HG03064 (cell line): ENCODE measurements around the gene MRGPRX2.
A peak's percentile ranks its signal among the peaks of the same experiment; 100 is the strongest.

Experiments
- ATAC-seq: cut with Tn5 transposase; IDR thresholded peaks from one replicate; pipeline ENCODE4 v1.9.1; 2021; ENCODE audit warnings: low read depth; ENCODE audit not compliant: unreplicated experiment

Gene MRGPRX2

GRCh38 chr11:19076744-19077589 is 16.4 kb upstream of the MRGPRX2 start:
- ATAC-seq: no peak

DNA sequence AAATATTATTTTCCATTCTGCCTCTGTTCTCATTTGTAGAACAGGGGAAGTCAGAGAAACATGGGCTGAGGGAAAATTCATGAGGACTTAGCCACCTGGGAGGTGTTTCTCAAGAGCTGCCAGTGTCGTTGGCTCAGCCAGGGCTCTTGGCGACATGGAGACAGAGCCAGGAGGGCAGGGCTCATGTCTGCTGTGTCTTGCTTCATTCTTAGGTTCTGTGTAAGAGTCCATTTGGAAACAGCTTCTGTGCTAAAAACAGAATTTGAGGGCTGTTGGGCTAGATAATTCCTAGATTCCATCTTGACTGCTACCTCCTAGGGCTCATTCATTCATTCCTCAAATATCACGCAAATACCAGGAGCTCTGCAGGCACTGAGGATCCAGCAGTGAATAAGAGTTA is 15.1 kb upstream of the MRGPRX2 start:
- no peak for ATAC-seq

DNA sequence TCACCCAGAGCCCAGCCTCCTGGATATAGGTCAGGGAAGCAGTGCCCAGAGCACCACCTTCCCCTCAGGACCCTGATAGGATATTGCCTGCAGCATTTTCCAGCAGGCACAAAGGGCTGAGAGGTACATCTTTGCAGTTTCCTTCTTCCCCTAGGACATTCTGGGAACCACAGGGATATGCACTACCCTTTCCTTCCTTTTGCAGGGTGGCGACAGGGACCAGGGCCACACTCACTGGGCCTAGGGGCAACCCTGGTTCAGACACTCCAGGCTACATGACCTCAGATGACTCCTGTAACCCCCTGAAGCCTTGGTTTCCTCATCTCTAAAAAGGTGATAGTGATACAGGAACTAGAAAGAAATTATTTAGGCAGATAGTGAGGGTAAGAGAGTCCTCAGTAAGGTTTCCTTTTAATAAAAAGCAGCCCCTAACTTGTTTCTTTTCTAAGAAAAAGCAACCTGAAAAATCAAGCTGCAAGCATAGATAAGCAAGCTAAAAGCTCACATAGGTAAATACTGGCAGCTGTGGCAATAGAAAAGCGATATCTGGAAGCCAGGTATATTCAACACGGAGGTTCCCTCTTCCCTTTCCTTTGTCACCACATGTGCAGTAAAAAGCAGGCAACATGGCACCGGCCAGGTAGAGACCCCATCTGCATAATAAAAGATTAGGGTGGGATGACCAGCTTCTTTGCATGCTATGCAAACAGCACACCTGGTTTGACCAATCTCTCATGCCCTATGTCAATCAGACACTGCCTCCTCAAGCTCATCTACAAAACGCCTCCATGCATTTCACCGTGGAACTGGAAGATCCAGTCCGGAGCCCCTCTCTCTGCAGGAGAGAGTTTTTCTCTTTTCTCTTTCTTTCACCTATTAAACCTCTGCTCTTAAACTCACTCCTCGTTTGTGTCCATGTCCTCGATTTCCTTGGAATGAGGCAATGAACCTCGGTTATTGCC is 13.2 kb upstream of the MRGPRX2 start:
- no peak for ATAC-seq

- no peak for ATAC-seq
Measured at GRCh38 chr11:19072464-19072863, 11.9 kb upstream of the MRGPRX2 start.

GRCh38 chr11:19071255-19071654 is 10.7 kb upstream of the MRGPRX2 start:
- ATAC-seq: peak; percentile 94

GRCh38 chr11:19059833-19060232 is 684 bp downstream of the MRGPRX2 start:
- no peak for ATAC-seq

DNA sequence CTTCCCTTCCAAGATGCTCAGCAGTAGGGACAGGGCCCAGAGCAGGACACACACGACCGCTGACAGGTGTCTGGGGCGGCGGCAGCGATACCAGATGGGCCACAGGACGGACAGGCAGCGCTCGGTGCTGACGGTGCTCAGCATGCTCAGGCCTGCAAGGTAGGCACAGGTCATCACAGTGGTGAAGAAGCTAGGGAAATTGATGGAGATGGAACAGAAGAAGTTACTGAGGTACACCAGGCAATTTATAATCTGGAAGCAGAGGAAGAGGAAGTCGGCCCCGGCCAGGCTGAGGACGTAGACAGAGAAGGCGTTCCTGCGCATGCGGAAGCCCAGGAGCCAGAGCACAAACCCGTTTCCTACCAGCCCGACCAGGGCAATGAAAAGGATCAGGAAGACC is 4.6 kb downstream of the MRGPRX2 start:
- ATAC-seq: no peak

DNA sequence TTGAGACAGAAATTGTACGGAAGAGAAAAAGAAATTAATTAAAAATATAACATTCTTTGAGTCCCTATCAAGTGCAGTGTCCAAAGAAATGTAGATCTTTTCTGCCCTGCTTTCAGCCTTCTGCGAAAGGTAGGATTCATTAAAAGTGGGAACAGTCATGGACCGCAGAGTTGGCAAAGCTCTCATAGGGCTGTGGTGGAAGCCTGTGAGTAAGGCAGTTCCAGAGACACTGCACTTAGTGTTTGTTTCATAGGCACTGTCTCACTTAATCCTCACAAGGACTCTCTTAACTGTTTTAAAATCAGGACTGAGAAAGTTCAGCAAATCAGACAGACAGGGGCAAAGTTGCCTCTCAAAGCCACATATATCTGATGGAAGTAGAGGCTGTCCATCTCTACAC is 5.5 kb downstream of the MRGPRX2 start:
- no peak for ATAC-seq

DNA sequence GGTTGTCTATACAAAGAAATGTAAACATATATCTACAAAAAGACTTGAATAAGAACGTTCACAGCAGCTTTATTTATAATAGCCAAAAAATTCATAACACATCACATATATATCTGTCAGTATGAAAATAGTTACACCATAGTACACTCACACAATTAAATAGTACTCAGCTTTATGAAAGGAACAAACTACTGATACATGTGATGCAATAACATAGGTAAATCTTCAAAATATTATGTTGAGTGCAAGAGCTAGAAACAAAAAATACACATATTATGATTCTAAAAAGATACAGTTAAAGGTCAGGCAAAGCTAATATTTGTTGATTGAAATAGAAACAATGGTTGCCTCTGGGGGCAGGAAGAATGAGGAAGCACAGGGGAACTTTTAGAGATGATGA is 6.6 kb downstream of the MRGPRX2 start:
- no peak for ATAC-seq

GRCh38 chr11:19050281-19050680 is 10.2 kb downstream of the MRGPRX2 start:
- ATAC-seq: no peak

- ATAC-seq: no peak
Measured at GRCh38 chr11:19049351-19049750, 11.2 kb downstream of the MRGPRX2 start.

DNA sequence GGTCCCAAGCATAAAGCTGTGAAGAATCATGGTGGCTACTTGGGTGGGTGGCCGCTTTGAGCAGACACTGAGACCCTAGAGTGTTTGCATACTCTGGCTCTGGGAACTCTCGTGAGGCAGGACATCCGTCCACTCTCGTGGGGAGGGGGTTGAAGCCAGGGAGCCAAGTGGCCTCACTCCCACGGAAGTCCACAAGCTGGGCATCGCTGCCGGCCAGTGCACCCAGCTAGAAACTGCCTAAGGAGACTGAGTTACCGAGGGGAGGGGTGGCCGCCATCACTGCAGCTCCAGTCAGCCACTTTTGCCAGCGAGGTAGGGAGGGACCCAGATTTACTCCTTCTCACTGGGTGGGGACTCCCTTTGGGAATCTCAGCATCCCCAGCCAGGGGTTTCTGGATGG is 20.5 kb downstream of the MRGPRX2 start:
- no peak for ATAC-seq

DNA sequence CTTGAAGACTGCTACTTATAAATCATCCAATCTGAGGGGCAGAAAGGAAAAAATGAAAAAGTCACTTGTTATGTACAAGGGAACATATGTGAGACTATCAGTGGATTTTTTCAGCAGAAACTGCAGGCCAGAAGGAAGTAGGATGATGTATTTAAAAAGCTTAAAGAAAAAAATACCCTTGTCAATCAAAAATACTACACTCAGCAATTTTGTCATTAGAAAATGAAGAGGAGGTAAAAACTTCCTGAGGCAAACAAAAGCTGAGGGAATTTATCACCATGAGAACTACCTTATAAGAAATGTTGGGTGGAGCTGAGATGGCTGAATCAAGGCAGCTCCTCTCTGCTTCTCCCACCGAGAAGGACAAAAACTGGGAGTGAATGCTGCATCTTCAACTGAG is 21.1 kb downstream of the MRGPRX2 start:
- no peak for ATAC-seq

DNA sequence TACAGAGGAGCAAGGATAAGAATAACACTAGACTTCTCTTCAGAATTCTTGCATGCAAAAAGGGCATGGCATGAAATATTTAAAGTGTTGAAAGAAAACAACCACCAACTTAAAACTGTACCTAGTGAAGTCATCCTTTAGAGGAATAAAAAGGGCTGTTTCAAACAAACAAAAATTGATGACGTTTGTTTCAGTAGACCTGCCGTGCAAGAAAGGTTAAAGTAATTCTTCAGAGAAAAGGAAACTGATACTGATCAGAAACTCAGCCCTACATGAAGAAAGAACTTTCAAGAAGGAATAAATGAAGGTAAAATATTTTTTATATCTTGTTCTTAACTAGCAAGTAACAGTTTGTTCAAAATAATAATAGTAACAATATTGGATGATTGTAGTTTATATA is 27.5 kb downstream of the MRGPRX2 start:
- ATAC-seq: no peak

- ATAC-seq: no peak
Measured at GRCh38 chr11:19027829-19028595, 32.5 kb downstream of the MRGPRX2 start.

DNA sequence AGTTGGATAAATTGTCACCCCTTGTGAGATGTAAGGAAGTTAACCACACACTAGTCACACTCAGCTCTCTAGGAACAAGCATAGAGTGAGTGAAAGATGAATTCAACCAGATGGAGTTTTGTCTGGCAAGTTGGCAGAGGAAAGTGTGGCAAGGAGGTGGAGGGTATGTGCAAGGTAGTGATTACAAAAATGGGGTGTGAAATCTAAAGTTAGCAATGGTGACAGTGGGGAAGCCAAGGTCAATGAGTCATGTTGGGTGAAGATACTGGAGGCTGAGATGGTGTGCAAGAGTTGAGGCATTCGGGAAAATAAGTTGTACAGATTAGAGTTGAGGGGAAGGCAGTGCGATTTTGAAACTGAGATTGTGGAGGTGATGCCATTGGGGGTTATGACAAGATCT is 33.7 kb downstream of the MRGPRX2 start:
- ATAC-seq: no peak

DNA sequence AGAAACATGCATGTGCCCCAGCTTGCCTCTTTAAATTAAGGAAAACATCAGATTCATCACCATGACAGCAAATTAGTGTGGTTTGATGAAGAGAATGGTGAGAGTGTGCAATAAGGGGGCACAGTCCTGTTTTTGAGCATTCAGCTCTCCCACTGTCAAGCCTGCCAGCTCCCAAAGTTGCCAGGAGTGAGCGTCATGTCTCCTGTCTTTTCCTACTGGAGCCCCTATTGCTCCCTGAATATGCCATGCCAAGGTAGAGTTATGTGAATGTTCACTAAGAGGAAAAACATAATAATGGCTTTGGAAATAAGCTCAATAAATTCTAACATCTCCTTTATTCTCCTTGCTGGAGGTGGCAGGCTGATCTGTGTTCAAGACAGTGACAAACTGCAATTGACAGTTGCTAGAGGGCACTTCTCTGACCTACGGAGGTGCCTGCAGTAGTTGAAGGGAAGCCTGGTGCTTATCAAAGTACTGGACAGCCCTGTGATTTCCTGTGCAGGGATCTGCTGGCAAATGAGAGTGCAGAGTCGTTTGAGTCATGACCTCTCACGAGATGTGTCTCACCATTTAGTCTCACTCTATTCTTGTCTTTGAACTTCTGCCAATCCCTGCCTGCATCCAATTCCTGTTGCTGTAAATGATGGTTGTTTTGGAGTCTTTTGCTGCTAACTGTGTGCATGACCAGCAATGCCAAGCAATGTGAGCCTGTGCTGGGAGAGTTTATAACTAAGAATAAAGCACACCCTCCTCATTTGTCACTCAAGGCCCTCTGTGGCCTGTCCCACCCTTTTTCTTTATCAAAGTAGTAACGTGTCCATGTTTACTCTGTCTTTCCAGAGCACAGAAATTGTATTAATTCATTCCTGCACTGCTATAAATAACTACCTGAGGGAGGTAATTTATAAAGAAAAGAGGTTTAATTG is 34.8 kb downstream of the MRGPRX2 start:
- ATAC-seq: no peak

DNA sequence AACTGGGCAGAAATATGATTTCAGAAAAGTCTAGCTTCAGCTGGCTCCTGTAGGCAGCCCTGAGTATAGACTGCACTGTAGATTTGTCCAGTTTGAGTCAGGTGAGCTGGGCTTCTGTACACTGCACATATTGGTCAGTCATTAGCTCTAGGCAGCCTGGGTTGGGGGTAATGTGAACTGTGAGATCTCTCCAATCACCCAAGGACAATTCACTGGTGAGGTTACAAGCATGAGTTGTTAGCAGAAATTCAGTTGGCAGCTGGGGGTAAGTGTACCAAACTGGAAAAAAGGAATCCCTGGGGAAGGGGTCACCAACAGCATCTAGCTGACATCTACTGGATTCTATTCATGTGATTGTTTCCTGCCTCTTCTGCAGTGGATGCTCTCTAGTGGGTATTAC is 39.7 kb downstream of the MRGPRX2 start:
- no peak for ATAC-seq

GRCh38 chr11:19018901-19019300 is 41.6 kb downstream of the MRGPRX2 start:
- no peak for ATAC-seq
